Mesodermal cell (in vitro differentiated cells): Measurements from ENCODE around the gene SLC10A7.
"Not testable (repeated sequence)": the region's sequence is repeated elsewhere in the genome, so short reads cannot be mapped to it uniquely, and the experiment has no call there.

ENCODE experiments used
- H3K27ac ChIP-seq: 2 replicates; pipeline ENCODE4 v1.7.0; 2013; ENCODE audit warnings: mild to moderate bottlenecking, low read depth, low read length, moderate library complexity; ENCODE audit not compliant: severe bottlenecking
- H3K36me3 ChIP-seq: 2 replicates; pipeline ENCODE4 v1.7.1; 2013; ENCODE audit warnings: mild to moderate bottlenecking, low read length, moderate library complexity; ENCODE audit not compliant: control insufficient read depth, insufficient read depth
- H3K4me1 ChIP-seq: one replicate; pipeline ENCODE4 v1.7.1; 2013; ENCODE audit warnings: mild to moderate bottlenecking, low read length; ENCODE audit not compliant: insufficient read depth, control insufficient read depth, poor library complexity, severe bottlenecking
- H3K4me3 ChIP-seq: 2 replicates; pipeline ENCODE4 v1.7.0; 2013; ENCODE audit warnings: low read length, control low read depth, mild to moderate bottlenecking; ENCODE audit not compliant: insufficient read depth, poor library complexity, severe bottlenecking; ENCODE audit errors: extremely low read depth
- H3K9me3 ChIP-seq: 2 replicates; pipeline ENCODE4 v1.7.1; 2013; ENCODE audit warnings: mild to moderate bottlenecking, low read length, moderate library complexity; ENCODE audit not compliant: control insufficient read depth
- WGBS, 2 experiments: methylation state at CpG; one replicate each; pipeline ENCODE4 v1.1.5; 2013; ENCODE audit warnings: missing lambda C conversion rate in 2 of 2; ENCODE audit not compliant: insufficient coverage in 2 of 2; 5-methylcytosine and 5-hydroxymethylcytosine counted together

The SLC10A7 gene

GRCh38 chr4:146367347-146367746 is 154.4 kb downstream of the SLC10A7 start:
- Histone ChIP-seq H3K36me3 (no peaks in the 10 kb centered on the region), H3K4me3 (no peak overlapping the region), H3K9me3 (no peaks in the 10 kb centered on the region), H3K4me1 (no peaks in the 10 kb centered on the region), H3K27ac (no peak overlapping the region)
- WGBS, 2 experiments = no CpG with 5 or more reads among the region's 1 CpG

DNA sequence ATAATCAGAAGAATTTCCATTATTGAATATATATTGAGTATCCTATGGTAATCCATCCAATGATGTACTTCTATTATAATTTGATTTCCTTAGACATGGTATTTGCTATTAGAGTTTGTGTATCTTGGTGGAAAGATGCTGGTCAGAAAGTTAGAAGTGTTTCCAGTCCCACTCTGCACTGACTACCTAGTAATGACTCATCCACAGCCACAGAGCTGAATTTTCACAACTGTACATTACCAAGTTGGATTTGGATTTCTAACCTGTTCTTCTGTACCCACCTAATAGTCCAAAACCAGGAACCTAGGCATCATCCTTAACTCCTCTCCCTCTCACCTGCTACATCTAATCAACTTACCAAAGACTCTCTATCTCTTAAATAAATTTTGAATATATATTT is 162.0 kb downstream of the SLC10A7 start:
- no peaks in the 10 kb centered on the region for H3K9me3 ChIP-seq
- no peak overlapping the region for H3K27ac ChIP-seq
- no peaks in the 10 kb centered on the region for H3K4me1 ChIP-seq
- no peak overlapping the region for H3K4me3 ChIP-seq
- H3K36me3 ChIP-seq = no peaks in the 10 kb centered on the region

DNA sequence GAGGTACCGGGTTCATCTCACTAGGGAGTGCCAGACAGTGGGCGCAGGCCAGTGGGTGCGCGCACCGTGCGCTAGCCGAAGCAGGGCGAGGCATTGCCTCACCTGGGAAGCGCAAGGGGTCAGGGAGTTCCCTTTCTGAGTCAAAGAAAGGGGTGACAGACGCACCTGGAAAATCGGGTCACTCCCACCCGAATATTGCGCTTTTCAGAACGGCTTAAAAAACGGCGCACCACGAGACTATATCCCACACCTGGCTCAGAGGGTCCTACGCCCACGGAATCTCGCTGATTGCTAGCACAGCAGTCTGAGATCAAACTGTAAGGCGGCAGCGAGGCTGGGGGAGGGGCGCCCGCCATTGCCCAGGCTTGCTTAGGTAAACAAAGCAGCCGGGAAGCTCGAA is 171.6 kb downstream of the SLC10A7 start:
- no CpG with 5 or more reads among the region's 26 CpGs for WGBS, 2 experiments
- H3K9me3 ChIP-seq, H3K27ac ChIP-seq, H3K36me3 ChIP-seq, H3K4me3 ChIP-seq, H3K4me1 ChIP-seq: not testable (repeated sequence)

DNA sequence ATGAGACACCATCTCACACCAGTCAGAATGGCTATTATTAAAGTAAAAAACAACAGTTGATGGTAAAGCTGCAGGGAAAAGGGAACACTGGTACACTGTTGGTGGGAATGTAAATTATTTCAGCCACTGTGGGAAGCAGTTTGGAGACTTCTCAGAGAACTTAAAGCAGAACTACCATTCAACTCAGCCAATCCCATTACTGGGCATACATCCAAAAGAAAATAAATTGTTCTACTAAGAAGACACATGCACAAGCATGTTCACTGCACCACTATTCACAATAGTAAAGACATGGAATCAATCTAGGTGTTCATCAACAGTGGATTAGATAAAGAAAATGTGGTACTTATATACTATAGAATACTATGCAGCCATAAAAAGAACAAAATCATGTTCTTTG is 172.4 kb downstream of the SLC10A7 start:
- Histone ChIP-seq H3K4me1 (no peaks in the 10 kb centered on the region), H3K9me3 (no peaks in the 10 kb centered on the region), H3K36me3 (no peaks in the 10 kb centered on the region), H3K27ac (no peak overlapping the region), H3K4me3 (no peak overlapping the region)

DNA sequence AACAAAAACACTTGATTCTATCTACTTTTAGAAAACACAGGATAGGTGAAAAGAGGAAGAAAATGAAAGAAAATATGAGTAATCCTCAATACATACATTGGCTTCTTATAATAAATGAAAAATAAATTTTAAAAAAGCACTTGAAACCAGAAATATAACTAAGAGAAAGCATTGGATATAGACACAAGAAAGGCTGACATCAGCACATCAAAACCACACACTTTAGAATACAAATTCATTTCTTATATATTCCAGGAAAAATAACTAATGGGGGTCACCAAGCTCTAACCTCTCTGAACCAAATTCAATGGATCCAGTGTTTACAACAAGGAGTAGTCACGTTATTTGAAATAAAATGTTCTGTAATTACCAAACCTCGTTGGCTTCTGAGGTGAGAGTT is 173.9 kb downstream of the SLC10A7 start:
- no peak overlapping the region for H3K27ac ChIP-seq
- no peak overlapping the region for H3K4me3 ChIP-seq
- WGBS, 2 experiments = no CpG with 5 or more reads among the region's 2 CpGs
- H3K36me3 ChIP-seq = no peaks in the 10 kb centered on the region
- no peaks in the 10 kb centered on the region for H3K9me3 ChIP-seq
- H3K4me1 ChIP-seq = no peaks in the 10 kb centered on the region

DNA sequence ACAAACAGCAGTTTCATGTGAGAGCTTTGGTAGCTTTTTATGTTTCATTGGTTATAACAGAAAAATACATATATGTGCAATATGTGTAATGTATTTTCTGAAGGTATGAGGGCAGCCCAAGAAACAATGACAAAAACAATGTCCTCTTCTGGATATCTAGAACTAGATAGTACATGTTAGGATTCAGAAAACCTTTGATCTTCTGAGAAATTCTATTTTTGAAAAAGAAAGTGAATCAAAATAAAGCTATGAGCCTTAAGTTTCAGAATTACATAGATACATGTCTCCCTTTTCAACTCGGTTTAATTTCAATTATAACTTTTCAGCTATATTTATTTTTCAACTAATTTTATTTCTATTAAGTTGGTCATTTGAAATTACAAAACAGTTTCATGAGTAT is 175.5 kb downstream of the SLC10A7 start:
- Histone ChIP-seq H3K27ac (no peak overlapping the region), H3K36me3 (no peaks in the 10 kb centered on the region), H3K4me1 (no peaks in the 10 kb centered on the region), H3K9me3 (no peaks in the 10 kb centered on the region), H3K4me3 (no peak overlapping the region)
- no CpG with 5 or more reads among the region's 1 CpG for WGBS, 2 experiments

DNA sequence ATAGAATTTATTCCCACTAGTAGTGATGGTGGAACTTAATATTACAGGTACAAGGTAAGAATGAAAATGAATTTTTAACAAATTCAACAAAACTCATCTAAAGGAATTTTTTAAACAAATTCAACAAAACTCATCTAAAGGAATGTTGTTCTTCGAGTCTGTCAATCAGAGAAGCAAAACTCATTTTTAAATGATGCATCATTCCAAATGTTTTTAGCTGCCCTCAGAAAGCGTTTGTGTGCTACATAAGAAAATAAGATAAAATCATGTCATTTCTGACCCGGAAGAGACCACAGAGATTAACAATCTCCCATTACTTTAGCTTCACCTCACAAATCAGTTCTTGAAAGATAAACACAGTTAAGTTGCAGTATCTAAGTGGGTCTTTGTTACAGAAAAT is 178.0 kb downstream of the SLC10A7 start:
- 100% methylated on average over 1 of the region's 3 CpGs for WGBS, 2 experiments
- no peak overlapping the region for H3K27ac ChIP-seq

DNA sequence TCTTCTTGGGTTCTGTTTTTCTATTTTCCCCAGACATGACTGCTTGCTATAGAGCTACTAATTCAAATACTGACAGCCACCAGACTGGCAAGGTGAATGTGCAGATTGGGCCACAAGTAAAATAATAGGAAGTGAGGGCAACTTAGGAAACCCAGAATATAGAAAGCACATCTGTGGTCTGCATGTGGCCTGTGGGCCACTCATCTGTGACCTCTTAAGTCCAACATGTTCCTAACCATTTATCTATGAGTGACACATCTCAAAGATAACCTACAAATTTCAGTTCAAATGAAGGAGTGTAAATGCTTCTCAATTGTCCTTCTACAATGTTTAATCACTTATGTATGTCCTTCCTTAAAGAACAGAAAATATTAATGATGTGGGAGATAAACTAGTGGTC is 178.5 kb downstream of the SLC10A7 start:
- no peaks in the 10 kb centered on the region for H3K4me1 ChIP-seq
- no peaks in the 10 kb centered on the region for H3K36me3 ChIP-seq
- no peak overlapping the region for H3K4me3 ChIP-seq
- no peaks in the 10 kb centered on the region for H3K9me3 ChIP-seq
- no peak overlapping the region for H3K27ac ChIP-seq

More for the DNA sequence above, 178.0 kb downstream of the SLC10A7 start:
- no peaks in the 10 kb centered on the region for H3K36me3 ChIP-seq
- H3K4me1 ChIP-seq = no peaks in the 10 kb centered on the region
- H3K9me3 ChIP-seq = no peaks in the 10 kb centered on the region
- no peak overlapping the region for H3K4me3 ChIP-seq

DNA sequence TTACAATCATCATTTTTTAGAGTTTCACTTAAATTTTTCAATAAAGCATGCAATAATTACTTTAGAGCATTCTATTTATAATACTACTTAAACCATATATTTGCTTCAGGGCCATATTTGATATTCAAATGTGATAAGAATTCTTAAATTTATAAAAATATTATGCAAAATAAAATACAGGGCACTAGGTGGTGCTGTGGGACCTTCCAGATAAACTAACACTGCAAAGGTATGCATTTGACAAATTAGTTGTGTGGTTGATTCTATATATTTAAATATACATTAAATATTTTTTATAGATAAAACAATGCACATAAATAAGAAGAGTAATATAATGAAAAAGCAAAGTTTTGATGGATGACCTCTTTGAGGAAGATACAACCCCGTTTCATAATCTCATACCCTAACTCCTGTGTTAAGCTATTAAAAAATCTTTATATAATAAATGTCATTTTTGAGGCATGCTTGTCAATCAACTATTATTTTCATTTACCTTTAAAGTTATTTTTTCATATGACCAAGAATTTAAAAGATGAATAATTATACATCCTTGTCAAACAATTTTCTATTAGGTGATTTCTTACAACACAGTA is 179.0 kb downstream of the SLC10A7 start:
- Histone ChIP-seq H3K36me3 (no peaks in the 10 kb centered on the region), H3K9me3 (no peaks in the 10 kb centered on the region), H3K4me1 (no peaks in the 10 kb centered on the region), H3K27ac (no peak overlapping the region), H3K4me3 (no peak overlapping the region)
- WGBS, 2 experiments = no CpG with 5 or more reads among the region's 1 CpG

GRCh38 chr4:146340798-146341197 is 180.9 kb downstream of the SLC10A7 start:
- Histone ChIP-seq H3K36me3 (no peaks in the 10 kb centered on the region), H3K27ac (no peak overlapping the region), H3K4me1 (no peaks in the 10 kb centered on the region), H3K9me3 (no peaks in the 10 kb centered on the region), H3K4me3 (no peak overlapping the region)

GRCh38 chr4:146338512-146338911 is 183.2 kb downstream of the SLC10A7 start:
- H3K27ac ChIP-seq = no peak overlapping the region
- H3K4me3 ChIP-seq = no peak overlapping the region
- H3K4me1 ChIP-seq = no peaks in the 10 kb centered on the region
- no peaks in the 10 kb centered on the region for H3K36me3 ChIP-seq
- no peaks in the 10 kb centered on the region for H3K9me3 ChIP-seq

- Histone ChIP-seq H3K36me3 (no peaks in the 10 kb centered on the region), H3K9me3 (no peaks in the 10 kb centered on the region), H3K4me3 (no peak overlapping the region), H3K27ac (no peak overlapping the region), H3K4me1 (no peaks in the 10 kb centered on the region)
- WGBS, 2 experiments = no CpG with 5 or more reads among the region's 1 CpG
Observed at GRCh38 chr4:146336410-146336807, 185.3 kb downstream of the SLC10A7 start.
